ENCODE measurements around the gene FAF1.

DNA sequence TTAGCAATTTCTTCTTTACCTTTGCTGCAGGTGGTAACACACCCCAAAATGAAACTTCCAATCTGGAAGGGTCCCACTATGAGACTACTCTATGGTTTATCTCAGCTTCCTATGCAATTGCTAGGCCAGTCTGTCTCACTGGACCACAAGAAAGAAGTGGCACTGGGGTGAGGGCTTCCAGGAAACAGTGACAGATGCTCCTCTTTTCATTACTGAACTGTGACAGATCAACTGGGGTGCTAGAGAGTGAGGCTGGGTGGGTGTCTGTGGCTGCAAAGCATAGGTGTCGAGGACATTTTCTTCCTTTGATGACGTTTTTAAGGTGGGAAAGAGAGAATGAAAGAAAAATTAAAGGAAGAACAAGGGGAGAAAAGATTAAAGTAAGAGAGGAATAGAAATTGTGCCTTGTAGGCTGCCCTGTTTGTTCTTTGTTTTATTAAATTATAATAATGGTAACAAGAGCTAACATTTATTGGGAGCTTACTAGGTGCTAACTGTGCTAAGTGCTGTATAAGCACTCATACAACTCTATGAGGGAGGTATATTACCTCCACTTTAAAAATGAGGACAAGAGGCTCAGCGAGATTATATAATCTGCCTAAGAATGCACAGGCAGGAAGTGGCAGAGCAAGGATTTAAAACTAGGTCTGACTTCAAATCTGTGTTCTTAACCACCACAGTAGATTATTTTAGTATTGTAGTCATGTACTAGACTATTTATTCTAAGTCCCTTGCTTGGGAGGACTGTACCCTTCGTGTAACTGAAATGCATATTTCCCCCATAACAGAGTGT lies 509.0 kb downstream of the FAF1 start:
- no peak for TF ChIP-seq NFRKB (IDR thresholded peaks at IDR 0.05)
- TF ChIP-seq FOXM1 (IDR thresholded peaks at IDR 0.05; ENCODE audit: borderline replicate concordance): no peak
- no peak for TF ChIP-seq FOXK2 (IDR thresholded peaks at IDR 0.05)
- TF ChIP-seq SP1 (IDR thresholded peaks at IDR 0.05): no peak
- TF ChIP-seq BHLHE40 (IDR thresholded peaks at IDR 0.05; ENCODE audit: borderline replicate concordance): no peak
- TF ChIP-seq SUZ12 (IDR thresholded peaks at IDR 0.05): no peak
- TF ChIP-seq CTBP1 (IDR thresholded peaks at IDR 0.05; ENCODE audit: borderline replicate concordance): no peak
- no peak for TF ChIP-seq ARNT (IDR thresholded peaks at IDR 0.05)
- no peak for TF ChIP-seq ZNF384 (IDR thresholded peaks at IDR 0.05)
